ENCODE results near the gene MLH1. TPM values are rescaled to one million over a fixed set of nuclear protein-coding genes. Genes with fewer than 3 reads are reported as not detected.

MLH1 gene
- total RNA-seq, 1 experiment from 2014 or later = 51.0 TPM

- POLR2A ChIA-PET = no interaction called here
- Mint-ChIP-seq H3K9me3 (ENCODE audit: unreplicated experiment) (no peaks in the 10 kb centered on the region), H3K4me1 (ENCODE audit: low read depth, unreplicated experiment) (peaks cover 7% of the 10 kb centered on the region), H3K4me3 (ENCODE audit: unreplicated experiment) (no peak overlapping the region), H3K36me3 (ENCODE audit: insufficient read depth, unreplicated experiment) (no peaks in the 10 kb centered on the region), H3K27me3 (ENCODE audit: insufficient read depth, unreplicated experiment) (no peaks in the 10 kb centered on the region), H3K27ac (ENCODE audit: unreplicated experiment) (no peak overlapping the region)
- Histone ChIP-seq H3K4me1 (no peaks in the 10 kb centered on the region), H3K36me3 (ENCODE audit: control insufficient read depth, insufficient read depth, low read length) (no peaks in the 10 kb centered on the region), H3K4me3 (ENCODE audit: low read depth, low read length) (no peak overlapping the region), H3K9me3 (no peaks in the 10 kb centered on the region; the same call in 1 of the 2 replicates), H3K27me3 (replicated peaks; ENCODE audit: control insufficient read depth, insufficient read depth, low read length) (no peaks in the 10 kb centered on the region)
- BruUV-seq (replicated peaks) = no TSS peak
- CTCF ChIA-PET = no interaction called here
- intact Hi-C loops (cut with micrococcal nuclease; ENCODE audit: unreplicated experiment) = no loop called here
- TF ChIP-seq, protein P1, sequence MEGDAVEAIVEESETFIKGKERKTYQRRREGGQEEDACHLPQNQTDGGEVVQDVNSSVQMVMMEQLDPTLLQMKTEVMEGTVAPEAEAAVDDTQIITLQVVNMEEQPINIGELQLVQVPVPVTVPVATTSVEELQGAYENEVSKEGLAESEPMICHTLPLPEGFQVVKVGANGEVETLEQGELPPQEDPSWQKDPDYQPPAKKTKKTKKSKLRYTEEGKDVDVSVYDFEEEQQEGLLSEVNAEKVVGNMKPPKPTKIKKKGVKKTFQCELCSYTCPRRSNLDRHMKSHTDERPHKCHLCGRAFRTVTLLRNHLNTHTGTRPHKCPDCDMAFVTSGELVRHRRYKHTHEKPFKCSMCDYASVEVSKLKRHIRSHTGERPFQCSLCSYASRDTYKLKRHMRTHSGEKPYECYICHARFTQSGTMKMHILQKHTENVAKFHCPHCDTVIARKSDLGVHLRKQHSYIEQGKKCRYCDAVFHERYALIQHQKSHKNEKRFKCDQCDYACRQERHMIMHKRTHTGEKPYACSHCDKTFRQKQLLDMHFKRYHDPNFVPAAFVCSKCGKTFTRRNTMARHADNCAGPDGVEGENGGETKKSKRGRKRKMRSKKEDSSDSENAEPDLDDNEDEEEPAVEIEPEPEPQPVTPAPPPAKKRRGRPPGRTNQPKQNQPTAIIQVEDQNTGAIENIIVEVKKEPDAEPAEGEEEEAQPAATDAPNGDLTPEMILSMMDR (IDR thresholded peaks at IDR 0.05; ENCODE audit: insufficient read depth in 1 of 2, low read depth in 1 of 2, low read length in 1 of 2, severe bottlenecking in 1 of 2, unreplicated experiment in 1 of 2) = no peak
- DNase-seq = no peak
These were observed 107.1 kb downstream of the MLH1 start for GRCh38 chr3:37100411-37100810.

Other genes starting within 250 kb of the MLH1 start
- gene DCLK3, start 229.0 kb upstream of the MLH1 start, total RNA-seq (2022) = not detected in 2 replicates
- gene TRANK1, start 48.5 kb upstream of the MLH1 start, total RNA-seq (2022) = 4.3 and 5.0 TPM in 2 replicates
- 12.2 and 18.7 TPM in 2 replicates for gene EPM2AIP1, start 387 bp upstream of the MLH1 start, total RNA-seq (2022)
- 37.8 and 47.1 TPM in 2 replicates for gene LRRFIP2, start 181.1 kb downstream of the MLH1 start, total RNA-seq (2022)
- gene GOLGA4, start 249.8 kb downstream of the MLH1 start, total RNA-seq (2022) = 91.6 and 96.6 TPM in 2 replicates

All from Caco-2 (cell line).